ENCODE results near the gene NTM. TPM values are rescaled to one million over a fixed set of nuclear protein-coding genes. Genes with fewer than 3 reads are reported as not detected.

NTM gene
- total RNA-seq, 2 experiments from 2014 or later = not detected

DNA sequence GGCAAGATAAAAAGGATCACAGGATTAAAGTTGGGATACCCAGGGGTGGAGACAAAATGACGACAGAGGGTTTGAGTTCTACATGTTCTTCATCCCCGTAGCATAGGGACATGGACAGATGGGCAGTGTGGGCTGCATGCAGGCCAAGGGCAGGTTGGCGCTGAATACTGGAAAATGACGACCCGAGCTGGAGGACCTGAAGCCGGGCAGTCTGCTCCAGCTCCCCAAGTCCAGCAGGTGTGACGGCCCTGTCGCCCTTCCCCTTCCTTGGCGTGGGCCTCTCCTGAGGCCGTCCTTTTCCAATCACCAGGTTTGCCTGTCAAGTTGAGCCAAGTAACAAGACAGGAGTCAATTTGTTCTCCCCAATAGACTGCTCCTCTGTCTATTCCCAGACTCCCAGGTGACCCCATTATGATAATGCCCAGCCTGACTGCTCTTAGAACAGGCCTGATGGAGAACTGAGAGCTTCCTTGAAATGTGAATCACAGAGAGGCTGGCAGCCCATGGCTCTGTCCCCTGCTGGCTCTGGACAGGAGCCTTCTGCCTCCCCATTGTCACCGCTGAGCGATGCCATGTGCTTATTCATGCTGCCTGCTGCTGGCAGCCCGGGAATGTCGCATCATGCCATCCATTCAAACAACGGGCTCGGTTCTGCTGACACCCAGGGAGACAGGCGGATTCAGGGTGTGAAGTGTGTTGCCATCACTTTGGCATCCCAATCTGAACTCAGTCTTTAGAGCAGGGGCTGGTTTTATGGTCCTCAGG lies 392.1 kb downstream of the NTM start:
- Mint-ChIP-seq H3K4me3 (no peak overlapping the region), H3K36me3 (no peaks in the 10 kb centered on the region), H3K9me3 (no peaks in the 10 kb centered on the region), H3K4me1 (no peaks in the 10 kb centered on the region), H3K27me3 (no peaks in the 10 kb centered on the region), H3K27ac (no peak overlapping the region)
- DNase-seq (no peak), ATAC-seq (ENCODE audit: low read depth) (no peak)
- POLR2A ChIA-PET = no interaction called here

DNA sequence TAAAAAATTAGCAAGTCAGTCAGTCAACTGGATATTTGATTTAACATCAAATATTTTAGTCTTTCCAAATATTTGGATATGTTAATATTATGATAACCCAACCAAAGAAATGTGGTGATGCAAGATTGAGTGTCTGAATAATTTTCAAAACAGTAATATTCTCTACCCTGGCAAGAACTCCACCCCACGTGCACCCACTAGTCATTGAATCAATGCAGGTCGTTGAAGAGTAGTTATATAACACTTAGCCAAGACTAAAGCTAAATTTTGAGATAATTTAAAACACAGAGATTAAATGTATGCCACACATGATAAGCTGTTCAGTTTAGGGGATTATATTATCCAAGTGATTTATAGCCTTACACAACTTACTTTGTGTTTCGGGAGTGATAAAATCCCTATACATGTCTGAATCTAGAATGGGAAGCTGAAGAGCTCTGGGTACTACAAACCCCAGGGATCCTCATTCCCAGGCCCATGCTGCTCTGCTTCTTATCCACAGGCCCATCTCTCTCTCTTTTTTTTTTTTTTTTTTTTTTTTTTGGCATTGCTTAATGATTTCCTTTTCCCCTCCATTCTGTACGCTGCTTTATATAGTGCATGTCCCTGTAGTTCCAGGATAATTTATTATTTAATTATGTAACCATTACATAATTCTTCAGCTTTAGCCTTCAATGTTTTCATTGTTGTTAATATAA lies 392.9 kb downstream of the NTM start:
- H3K36me3 Mint-ChIP-seq = no peaks in the 10 kb centered on the region
- no peak for ATAC-seq (ENCODE audit: low read depth)
- POLR2A ChIA-PET = no interaction called here
- H3K27ac Mint-ChIP-seq = no peak overlapping the region
- DNase-seq = no peak
- H3K4me1 Mint-ChIP-seq = no peaks in the 10 kb centered on the region
- H3K4me3 Mint-ChIP-seq = no peak overlapping the region
- peaks cover 1% of the 10 kb centered on the region for H3K9me3 Mint-ChIP-seq
- H3K27me3 Mint-ChIP-seq = no peaks in the 10 kb centered on the region

DNA sequence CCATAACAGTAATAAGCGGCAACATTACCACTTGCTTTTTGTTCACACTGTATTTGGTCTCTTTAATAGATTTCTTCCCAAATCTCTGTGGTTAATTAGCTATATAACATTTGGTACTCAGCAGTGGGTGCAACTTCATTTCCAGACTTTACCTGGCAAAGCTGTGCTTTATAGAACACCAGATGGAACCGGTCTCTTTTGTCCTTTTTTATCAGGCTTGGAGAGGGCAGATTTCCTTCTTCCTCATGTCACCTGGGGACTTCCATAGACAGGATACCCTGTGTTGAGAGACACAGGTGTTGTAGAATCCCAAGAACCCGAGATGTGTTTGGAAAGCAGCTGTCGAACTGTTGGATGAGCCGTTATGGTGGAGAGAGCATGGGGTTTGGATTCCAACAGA lies 393.7 kb downstream of the NTM start:
- Mint-ChIP-seq H3K36me3 (no peaks in the 10 kb centered on the region), H3K27me3 (no peaks in the 10 kb centered on the region), H3K4me3 (no peak overlapping the region), H3K9me3 (peaks cover 1% of the 10 kb centered on the region), H3K4me1 (no peaks in the 10 kb centered on the region), H3K27ac (no peak overlapping the region)
- DNase-seq (no peak), ATAC-seq (ENCODE audit: low read depth) (no peak)
- POLR2A ChIA-PET = no interaction called here

DNA sequence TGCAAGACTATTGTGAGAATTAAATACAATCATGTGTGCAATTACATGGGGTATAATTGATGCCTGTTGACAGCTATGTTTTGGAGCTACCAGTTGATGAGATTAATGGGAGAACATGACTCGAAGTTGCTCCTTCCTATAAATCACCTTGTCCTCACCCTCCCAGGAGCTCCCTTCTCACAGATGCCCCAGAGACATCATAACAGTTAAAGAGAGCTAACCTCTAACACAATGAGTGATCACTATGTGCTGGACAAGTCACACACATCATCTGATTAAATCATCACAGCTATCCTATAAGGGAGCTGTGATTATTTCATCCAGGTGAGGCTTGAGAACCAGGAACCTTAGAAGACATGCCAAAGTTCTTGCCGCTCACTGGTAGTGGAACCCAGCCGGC lies 394.2 kb downstream of the NTM start:
- Mint-ChIP-seq H3K36me3 (no peaks in the 10 kb centered on the region), H3K4me3 (no peak overlapping the region), H3K27me3 (no peaks in the 10 kb centered on the region), H3K4me1 (no peaks in the 10 kb centered on the region), H3K27ac (no peak overlapping the region), H3K9me3 (peaks cover 1% of the 10 kb centered on the region)
- POLR2A ChIA-PET = no interaction called here
- ATAC-seq (ENCODE audit: low read depth) (no peak), DNase-seq (no peak)

DNA sequence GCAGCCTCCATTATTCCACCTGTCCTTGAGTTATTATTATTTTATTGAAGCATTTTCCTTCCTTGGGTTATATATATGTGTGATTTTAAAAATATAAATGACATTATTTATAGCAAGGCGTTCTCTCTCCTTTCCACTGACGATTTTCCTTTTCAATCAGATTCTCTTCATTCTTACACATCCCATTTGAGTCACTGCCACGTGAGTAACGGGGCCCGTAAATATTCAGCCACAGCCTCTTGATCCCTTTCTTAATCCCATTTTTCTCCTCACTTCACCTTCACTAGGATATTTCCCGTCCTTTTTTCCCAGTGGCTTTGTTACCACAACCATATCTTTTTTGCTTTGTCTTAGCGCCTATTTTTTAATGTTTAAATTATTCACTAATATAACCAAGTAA lies 396.2 kb downstream of the NTM start:
- no peak overlapping the region for H3K27ac Mint-ChIP-seq
- H3K4me1 Mint-ChIP-seq = no peaks in the 10 kb centered on the region
- H3K4me3 Mint-ChIP-seq = no peak overlapping the region
- DNase-seq (no peak), ATAC-seq (ENCODE audit: low read depth) (no peak)
- POLR2A ChIA-PET = no interaction called here
- H3K9me3 Mint-ChIP-seq = peaks cover 1% of the 10 kb centered on the region
- no peaks in the 10 kb centered on the region for H3K36me3 Mint-ChIP-seq
- H3K27me3 Mint-ChIP-seq = no peaks in the 10 kb centered on the region

DNA sequence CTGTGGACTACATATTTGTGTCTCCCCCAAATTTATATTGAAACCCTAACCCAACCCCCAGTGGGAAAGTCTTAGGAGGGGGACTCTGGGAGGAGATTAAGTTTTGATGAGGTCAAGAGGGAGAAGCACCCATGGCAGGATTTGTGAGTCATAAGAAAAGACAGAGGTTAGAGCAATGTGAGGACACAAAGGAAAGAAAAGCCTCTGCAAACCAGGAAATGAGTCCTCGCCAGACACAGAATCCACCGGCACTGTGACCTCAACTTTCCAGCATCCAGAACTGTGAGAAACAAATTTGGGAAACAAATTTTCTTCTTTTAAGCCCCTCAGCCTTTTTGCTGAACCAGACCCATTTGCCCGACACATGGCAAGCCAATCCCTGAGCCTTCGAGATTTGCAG lies 397.0 kb downstream of the NTM start:
- no peak overlapping the region for H3K27ac Mint-ChIP-seq
- POLR2A ChIA-PET = no interaction called here
- no peaks in the 10 kb centered on the region for H3K36me3 Mint-ChIP-seq

DNA sequence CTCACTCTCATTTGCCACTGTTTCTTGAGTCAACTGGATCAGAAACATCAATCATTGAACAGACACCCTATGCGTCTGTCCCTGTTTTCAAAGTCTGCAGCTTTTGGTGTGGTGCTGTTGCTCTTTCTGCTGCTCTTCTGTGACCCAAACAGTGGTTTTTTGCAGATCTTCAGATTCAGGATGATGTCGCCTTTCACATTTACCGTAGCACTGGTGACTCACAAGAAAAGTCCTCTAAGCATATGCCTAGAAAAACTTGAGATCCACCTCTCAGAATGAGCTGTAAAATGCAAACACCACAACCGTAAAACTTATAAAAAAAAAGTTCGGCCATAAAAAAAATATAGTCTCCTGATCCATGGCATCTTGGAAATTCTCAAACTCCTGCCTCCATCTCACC lies 400.4 kb downstream of the NTM start:
- no peak overlapping the region for H3K27ac Mint-ChIP-seq
- ATAC-seq (ENCODE audit: low read depth) (no peak), DNase-seq (no peak)
- POLR2A ChIA-PET = no interaction called here
- H3K9me3 Mint-ChIP-seq = peaks cover 1% of the 10 kb centered on the region
- H3K4me1 Mint-ChIP-seq = no peaks in the 10 kb centered on the region
- H3K27me3 Mint-ChIP-seq = no peaks in the 10 kb centered on the region
- no peaks in the 10 kb centered on the region for H3K36me3 Mint-ChIP-seq
- H3K4me3 Mint-ChIP-seq = no peak overlapping the region

More for the DNA sequence above, 397.0 kb downstream of the NTM start:
- ATAC-seq (ENCODE audit: low read depth) (no peak), DNase-seq (no peak)
- Mint-ChIP-seq H3K4me3 (no peak overlapping the region), H3K4me1 (no peaks in the 10 kb centered on the region), H3K9me3 (peaks cover 1% of the 10 kb centered on the region), H3K27me3 (no peaks in the 10 kb centered on the region)

DNA sequence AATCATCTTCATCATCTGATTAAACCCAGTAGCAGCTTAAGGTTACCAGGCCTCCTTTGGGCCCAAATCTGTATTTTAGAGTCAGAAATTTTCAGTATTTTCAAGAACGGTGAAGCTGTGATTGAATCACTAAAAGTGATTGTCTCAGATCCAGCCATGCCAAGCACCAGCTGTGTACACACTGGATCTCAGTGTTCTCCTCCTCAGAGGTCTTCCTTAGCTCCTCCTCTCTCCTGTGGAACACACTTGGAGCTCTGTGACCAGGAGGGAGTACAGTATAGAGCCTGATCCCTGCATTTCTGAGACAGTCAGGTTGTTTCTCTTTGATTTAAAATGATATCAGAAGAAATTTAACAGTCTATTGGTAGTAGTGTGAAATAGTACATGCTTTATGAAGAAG lies 401.1 kb downstream of the NTM start:
- DNase-seq = no peak
- Mint-ChIP-seq H3K27me3 (no peaks in the 10 kb centered on the region), H3K27ac (no peak overlapping the region), H3K36me3 (no peaks in the 10 kb centered on the region), H3K4me3 (no peak overlapping the region), H3K9me3 (peaks cover 1% of the 10 kb centered on the region), H3K4me1 (no peaks in the 10 kb centered on the region)
- POLR2A ChIA-PET = no interaction called here
- no peak for ATAC-seq (ENCODE audit: low read depth)

DNA sequence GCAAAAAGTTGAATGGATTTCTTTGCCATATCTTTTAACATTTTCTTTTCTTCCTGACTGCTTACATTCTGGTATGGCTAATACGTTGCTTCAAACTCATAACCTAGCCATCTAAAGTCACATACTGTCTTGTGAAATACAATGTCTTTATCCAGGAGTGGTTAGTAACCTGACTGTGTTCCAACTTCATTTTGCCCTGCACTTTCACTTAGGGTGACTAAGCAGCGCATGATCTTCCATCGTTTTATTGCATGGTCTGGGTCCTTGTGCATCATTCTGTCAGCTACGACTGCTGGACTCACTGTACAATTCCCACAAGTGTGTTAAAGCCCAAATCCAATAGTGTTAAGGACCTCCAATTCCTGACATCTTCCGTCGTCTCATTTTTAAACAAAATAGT lies 403.2 kb downstream of the NTM start:
- Mint-ChIP-seq H3K27me3 (no peaks in the 10 kb centered on the region), H3K4me1 (no peaks in the 10 kb centered on the region), H3K9me3 (no peaks in the 10 kb centered on the region), H3K4me3 (no peak overlapping the region), H3K27ac (no peak overlapping the region), H3K36me3 (no peaks in the 10 kb centered on the region)
- POLR2A ChIA-PET = no interaction called here
- ATAC-seq (ENCODE audit: low read depth) (no peak), DNase-seq (no peak)

DNA sequence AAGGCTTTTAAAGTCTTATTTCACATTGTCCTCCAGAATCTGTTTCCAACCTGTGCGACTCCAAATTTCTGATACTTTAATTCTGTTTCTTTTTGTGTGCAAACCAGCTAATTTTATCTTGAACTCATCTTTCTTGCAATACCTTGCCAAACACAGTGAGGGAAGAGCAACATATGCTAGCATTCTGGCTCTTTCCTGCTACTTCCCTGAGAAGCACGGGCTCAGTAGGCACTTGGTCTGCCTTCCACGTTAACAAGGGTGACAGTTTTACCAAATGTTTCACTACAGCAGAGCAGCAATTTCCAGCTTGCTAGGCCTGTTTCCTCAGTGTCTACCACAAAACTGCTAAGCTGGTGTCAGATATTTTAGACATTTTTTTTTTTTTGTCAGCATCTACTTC lies 405.8 kb downstream of the NTM start:
- Mint-ChIP-seq H3K9me3 (no peaks in the 10 kb centered on the region), H3K36me3 (no peaks in the 10 kb centered on the region), H3K27me3 (no peaks in the 10 kb centered on the region), H3K4me1 (no peaks in the 10 kb centered on the region), H3K4me3 (no peak overlapping the region), H3K27ac (no peak overlapping the region)
- DNase-seq = no peak
- ATAC-seq (ENCODE audit: low read depth) = no peak
- POLR2A ChIA-PET = no interaction called here

DNA sequence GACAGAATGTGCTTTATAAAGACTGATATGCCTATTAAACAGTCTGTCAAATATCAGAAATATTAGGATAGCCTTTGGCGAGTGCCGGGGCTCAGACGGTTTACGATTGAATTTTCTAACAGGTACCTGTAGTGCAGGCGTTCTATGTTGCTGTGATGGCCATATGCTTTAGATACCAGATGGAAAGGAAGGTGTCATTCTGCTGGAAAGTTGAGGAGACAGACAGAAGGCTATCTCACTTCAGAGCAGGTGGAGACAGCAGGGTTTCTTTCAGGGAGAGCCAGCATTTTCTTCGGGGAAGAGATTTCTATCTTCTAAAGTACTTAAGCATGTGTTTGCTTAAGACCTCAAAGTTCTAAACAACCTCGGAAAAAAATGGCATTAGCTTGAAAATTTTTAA lies 415.4 kb downstream of the NTM start:
- DNase-seq = no peak
- Mint-ChIP-seq H3K27ac (no peak overlapping the region), H3K36me3 (no peaks in the 10 kb centered on the region), H3K27me3 (no peaks in the 10 kb centered on the region), H3K4me3 (no peak overlapping the region), H3K4me1 (no peaks in the 10 kb centered on the region), H3K9me3 (no peaks in the 10 kb centered on the region)
- no peak for ATAC-seq (ENCODE audit: low read depth)
- POLR2A ChIA-PET = no interaction called here

DNA sequence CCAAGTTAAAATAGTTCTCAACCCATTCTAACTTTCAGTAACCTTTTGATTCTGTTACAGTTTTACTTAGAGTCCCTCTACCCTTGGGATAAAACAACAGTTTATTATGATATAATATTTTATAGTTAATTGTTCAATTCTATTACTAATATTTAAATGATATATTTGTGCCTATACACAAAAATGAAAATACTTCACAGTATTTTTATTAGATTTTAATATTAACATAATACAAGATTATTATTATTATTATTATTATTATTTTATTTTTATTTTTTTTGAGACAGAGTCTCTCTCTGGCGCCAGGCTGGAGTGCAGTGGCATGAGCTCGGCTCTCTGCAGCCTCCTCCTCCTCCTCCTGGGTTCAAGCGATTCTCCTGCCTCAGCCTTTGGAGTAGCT lies 416.7 kb downstream of the NTM start:
- POLR2A ChIA-PET = no interaction called here
- Mint-ChIP-seq H3K36me3 (no peaks in the 10 kb centered on the region), H3K4me1 (no peaks in the 10 kb centered on the region), H3K9me3 (no peaks in the 10 kb centered on the region), H3K27ac (no peak overlapping the region), H3K27me3 (no peaks in the 10 kb centered on the region), H3K4me3 (no peak overlapping the region)
- DNase-seq (no peak), ATAC-seq (ENCODE audit: low read depth) (no peak)

DNA sequence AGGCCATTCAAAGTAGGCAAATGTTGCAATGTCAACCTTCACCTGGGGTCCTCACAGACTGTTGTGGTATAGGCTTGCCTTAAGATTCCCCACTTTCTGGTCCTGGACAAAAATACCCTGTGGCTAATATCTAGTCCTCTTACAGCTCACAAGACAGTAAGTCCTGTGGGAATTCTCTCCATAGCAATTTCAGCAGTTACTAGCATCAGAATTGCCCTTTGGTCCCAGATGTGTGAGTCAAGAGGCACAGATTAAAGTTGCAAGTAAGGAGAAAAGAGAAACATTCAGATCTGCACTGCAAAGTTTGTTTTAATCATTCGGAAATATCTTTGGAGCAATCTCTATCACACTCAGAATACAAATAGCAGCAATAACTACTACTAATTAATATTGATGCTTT lies 420.2 kb downstream of the NTM start:
- no peak for ATAC-seq (ENCODE audit: low read depth)
- Mint-ChIP-seq H3K27ac (no peak overlapping the region), H3K9me3 (no peaks in the 10 kb centered on the region), H3K4me3 (no peak overlapping the region), H3K4me1 (no peaks in the 10 kb centered on the region), H3K36me3 (no peaks in the 10 kb centered on the region), H3K27me3 (no peaks in the 10 kb centered on the region)
- DNase-seq = no peak
- POLR2A ChIA-PET = no interaction called here

DNA sequence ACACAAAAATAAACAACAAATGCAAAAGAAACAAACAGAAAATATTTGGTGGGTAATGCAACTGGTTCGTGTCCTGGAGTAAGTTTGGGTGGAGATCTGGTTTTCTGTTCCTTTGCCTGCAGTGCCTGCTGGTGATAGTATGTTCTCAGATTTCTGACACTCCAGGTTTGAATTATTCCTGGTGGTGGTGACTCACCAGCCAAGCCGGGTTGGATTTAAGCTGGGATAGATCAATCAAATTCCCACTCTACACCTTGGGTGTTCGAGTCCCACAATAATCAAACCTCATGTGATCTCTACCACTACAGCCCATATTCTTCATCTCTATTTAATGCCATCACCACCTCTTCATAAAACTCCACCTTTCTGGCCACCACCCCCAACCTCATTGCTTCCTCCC lies 421.8 kb downstream of the NTM start:
- Mint-ChIP-seq H3K36me3 (no peaks in the 10 kb centered on the region), H3K27ac (no peak overlapping the region), H3K9me3 (no peaks in the 10 kb centered on the region), H3K4me3 (no peak overlapping the region), H3K4me1 (no peaks in the 10 kb centered on the region), H3K27me3 (no peaks in the 10 kb centered on the region)
- no peak for ATAC-seq (ENCODE audit: low read depth)
- POLR2A ChIA-PET = no interaction called here
- DNase-seq = no peak
